Hindlimb muscle (tissue), 1 donor: ENCODE data around the gene POC1B. TPM values are rescaled to one million over a fixed set of nuclear protein-coding genes. Genes with fewer than 3 reads are reported as not detected.
"Not testable (repeated sequence)": the region's sequence is repeated elsewhere in the genome, so short reads cannot be mapped to it uniquely, and the experiment has no call there.

Source experiments
- DNase-seq: peaks from one replicate; pipeline ENCODE4 v3.0.0-alpha.2; 2013
- polyA plus RNA-seq: library from polyadenylated mRNA; unstranded; fragments of 120-200 nt; gene quantifications from one replicate; pipeline ENCODE4 v1.2.1, GENCODE V29; 2013; ENCODE audit not compliant: insufficient read length

POC1B gene
- polyA plus RNA-seq, 1 donor: 7.5 TPM

DNA sequence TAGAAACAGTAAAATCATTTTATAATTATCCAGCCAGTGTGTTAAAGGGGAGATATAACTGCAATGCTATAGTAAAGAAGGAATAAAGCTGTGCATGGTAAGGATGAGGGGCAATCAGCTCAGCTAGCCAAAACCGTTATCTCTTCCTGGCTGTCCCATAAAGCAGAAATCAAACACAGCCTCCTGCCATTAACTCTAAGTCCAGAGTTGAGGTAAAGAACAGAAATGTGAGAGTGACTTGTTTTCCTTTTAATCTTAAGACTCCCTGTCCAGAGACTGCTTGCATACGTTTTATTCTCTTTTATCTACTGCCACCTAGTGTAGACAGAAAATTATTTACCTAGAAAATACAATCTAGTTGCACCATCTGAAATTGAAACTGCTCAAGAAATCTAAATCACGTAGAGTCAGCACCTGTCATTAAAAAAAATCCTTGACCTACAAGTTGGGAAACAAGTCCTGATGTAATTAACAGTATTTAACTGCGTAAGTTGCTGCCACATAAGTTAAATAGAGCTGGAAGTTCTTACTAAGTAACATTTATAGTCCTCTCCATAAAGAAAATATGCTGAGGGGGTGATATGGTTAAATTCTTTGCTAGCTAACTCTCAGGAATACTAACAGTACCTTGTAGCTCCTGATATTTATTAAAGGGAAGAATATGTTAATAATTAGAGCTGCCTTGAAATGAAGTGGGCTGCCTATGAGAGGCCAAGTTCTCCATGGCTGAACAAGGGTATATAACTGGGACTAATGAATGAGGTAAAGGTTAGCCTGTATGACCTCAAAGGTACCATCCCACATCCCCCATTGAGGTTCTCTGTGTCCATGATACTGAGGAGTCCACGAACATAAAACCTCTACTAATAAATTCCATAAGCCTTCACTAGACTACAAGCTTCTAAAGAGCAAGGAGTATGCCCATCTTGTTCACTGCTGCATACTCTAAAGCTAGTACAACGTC, 63.9 kb downstream of the POC1B start:
- no peak for DNase-seq

DNA sequence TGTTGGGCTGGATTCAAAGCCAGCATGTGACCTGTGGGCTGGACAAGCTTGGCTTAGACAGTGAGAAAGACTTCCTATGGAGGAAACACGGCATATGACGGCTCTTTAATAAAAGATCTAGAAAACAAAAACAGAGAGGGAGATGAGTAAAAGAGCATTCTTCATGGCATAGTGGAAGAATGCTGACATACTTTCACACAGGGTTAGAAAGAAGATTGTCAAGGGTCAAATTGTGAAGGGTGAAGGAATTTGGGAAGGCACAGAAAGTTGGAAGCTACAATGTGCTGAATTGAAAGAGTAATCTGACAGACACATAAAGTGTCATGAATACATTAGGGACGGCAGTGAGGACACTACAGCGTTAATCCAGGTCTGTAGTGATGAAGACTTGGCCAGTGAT, 64.7 kb downstream of the POC1B start:
- DNase-seq: no peak

DNA sequence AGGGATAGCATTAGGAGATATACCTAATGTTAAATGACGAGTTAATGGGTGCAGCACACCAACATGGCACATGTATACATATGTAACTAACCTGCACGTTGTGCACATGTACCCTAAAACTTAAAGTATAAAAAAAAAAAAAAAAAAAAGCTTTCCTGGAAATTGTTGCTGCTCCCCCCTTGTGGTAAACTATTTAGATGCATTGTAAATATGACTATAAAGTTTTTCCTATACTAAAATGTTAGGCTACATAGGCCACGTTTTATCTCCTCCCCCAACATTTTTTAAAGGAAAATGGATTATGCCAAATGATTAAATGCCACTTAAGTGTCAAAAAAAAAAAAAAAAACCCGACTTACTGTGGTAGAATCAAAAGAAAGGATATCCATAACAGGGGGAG, 66.6 kb downstream of the POC1B start:
- DNase-seq: not testable (repeated sequence)

DNA sequence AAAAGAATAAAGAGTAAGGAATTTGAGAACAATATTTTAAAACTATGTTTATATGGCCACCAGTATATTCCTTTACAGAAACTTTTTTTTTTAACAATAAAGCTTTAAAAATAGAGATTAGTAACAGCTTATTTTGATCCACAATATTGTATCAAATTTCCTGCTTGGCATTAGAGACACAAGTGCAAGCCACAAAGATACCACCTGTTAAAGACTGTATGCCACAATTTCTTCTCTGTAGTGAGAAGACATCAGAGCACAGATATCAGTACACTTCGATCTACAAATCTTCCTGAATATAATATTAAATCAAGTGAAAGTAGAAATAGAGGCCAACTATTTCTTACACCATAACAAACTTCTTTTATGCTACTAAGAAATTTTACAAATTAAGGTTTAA, 69.3 kb downstream of the POC1B start:
- no peak for DNase-seq

DNA sequence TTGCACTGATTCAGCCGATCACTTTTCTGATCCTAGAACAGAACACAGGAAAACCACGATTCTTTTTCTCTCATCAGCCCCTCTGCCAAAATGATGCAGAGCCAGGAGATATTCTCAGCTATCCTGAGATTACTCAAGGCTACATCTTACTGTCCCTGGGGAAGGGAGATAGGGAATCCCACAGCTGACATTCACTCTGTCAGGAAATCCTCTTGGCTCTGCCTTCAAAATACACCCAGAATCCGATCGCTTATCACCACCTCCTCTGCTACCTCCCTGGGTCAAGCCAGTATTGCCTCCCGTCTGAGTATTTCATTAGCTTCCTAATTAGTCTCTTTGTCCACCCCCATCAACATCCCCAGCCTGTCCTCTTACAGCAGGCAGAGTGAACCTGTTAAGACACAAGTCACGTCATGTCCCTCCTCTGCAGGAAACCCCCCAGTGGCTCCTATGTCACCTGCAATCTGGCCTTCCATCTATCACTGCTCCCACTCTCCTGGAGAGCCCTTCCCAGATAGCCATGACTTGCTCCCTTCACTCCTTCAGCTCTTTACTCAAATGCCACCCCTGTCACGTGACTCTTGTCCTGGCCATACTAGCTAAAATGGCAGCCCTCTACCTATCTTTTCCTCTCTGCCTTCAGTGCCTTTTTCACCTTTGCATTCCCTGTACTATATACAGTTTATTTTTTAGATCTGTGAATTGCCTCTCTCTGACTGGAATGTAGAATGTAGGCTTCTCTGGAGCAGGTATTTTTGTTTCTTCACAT, 71.6 kb downstream of the POC1B start:
- DNase-seq: no peak

DNA sequence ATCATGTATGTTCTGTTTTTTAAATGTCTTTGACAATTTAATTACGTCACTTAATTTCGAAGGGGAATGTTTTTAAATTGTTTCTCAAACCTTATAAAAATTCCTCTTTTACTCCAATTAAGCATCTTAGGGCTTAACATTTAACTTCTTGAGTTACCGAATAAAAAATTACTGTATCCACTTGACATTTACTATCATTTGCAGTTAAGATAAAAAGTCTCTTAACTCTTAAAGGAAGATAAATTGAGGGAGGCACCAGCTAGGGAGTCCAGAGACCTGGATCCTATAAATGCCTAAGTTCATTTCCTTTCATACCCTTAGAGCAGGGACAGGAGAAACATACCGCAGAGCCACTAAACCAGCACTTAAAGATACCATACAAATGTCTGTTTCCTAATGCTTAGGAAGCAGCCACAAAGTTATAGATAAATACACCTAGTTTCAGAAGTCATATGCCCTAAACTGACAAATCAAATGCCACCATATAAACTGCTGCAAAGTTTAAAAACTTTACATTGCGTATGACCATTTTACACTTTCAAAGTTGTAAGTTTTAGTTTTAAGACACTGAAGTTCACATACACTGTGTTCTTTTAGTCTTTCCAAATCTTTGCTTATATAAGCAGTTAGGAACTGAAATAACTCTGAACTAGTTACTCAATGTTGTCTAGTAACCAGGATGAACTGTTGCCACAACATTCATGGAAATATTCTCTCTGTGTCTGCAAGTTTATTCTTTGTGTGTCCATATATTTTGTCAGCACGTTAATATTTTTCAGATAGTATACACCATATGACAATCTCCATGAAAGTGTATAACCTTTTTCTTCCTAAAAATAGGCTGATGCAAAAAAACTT, 72.5 kb downstream of the POC1B start:
- peak; percentile 54 for DNase-seq

DNA sequence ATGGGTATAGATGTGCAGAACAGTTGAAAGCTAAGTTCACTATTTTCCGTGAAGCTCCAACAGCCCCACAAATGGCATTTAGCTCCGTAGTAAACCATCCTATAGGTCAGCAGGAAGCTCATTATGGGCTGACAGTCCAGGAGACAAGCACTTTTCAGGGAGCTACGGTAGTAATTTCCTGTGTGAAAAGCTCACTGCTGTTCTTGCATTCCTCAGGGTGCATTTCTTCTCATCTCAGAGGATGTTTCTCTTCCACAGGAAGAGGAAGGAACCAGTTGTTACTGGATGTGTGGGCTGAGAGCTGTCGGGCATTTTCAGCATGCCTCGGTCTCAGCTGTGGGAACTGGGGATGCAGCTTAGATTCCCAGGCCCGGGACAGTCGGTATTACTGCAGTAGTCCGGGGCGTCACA, 74.0 kb downstream of the POC1B start:
- no peak for DNase-seq

DNA sequence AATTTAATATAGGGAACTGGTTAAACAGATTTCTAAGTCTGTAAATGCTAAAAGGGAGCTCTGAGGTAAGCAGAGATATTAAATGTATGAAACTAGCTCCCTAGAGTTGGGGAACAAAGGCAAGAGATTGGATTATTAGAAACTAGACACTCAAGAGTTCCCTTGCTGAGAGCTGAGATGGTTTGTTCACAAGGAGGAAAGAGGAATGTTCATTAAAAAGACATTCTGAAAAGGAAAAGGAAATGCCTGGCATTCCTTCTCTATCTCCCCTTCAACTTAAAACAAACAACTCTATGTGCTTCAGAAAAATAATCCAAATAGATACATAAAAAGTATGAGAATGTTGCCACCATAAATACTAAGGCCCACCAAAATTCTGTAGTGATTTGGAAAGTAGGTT, 74.9 kb downstream of the POC1B start:
- no peak for DNase-seq

DNA sequence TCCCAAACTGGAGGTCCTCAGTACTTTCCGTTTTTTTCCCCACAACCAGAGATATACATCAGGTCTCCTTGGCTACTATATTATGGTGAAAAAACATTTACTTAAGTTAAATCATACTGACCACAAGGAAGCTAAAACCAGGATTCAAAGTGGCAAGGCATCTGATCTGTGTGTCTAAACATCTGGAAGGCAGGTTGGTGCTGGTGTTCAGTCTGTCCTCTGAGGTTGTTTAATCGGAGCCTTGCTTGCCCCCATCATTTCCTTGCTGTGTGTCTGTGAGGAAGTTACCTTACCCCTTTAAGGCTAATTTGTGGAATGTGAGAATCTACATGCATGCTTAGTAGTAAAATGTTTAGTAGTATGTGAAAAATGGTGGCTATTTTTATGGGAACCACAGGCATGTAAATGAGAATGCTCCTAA, 76.9 kb downstream of the POC1B start:
- DNase-seq: no peak

DNA sequence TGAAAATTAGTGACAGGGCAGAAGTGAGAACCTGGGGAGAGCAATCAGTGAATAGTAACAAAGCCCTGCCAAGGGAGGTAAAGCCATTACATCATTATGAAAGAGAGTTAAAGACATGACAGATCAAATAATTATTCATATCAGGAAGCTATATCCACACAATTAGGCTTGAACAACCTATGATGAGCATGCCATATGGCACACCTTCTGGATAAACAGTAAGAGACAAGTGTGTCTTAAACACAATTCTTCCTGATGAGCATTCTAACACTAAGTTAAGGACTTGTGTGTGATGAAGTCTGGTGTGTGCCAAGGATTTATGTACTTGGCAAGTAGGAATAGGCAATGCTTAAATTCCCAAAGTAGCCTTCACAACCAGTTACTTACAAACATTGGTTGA, 77.3 kb downstream of the POC1B start:
- DNase-seq: no peak

DNA sequence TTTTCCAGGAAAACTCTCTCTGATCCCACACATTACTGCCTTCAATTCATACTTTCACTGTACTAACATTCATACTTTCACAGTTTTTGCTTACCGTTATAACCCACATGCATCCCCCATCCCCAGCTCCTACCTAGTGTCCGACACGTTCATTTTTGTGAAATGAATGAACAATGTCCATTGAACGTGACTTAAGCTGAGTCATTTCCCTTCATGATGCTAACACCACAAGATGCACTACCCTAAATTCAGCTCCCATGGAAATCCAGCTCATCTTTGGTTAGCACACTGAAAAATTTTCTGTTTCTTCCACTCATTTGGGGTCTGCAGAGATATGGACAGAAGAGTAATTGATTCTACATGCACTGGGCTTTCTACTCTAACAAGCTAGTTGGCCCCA, 85.9 kb downstream of the POC1B start:
- no peak for DNase-seq

DNA sequence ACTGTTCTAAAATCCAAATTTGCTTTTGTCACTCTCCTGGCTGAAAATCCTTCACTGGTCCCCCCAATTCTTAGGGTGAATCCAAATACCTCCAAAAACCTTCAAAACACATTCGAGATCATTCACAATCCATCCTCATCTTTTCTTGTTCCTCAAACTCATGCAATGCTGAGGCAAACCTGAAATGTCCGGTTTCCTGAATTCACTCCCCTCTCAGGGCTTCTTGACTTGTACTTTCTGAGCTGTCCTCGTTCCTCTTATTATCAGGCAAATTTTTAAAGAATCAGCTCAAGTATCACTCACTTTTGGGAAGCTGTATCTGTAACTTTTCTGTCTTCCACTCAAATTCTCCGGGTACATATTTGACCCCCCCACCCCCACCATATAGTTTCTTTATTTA, 88.6 kb downstream of the POC1B start:
- no peak for DNase-seq

DNA sequence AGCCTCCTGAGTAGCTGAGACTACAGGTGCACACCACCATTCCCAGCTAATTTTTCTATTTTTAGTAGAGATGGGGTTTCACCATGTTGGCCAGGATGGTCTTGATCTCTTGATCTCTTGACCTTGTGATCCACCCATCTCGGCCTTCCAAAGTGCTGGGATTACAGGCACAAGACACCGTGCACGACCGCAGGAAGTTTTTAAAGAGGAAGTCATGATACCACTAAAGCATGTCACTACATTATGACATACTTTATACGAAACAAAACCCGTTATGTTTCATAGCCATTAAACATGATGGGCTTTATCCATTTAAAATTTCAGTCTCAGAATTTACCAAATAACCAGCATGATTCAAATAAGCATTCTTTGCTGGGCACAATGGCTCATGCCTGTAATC, 89.8 kb downstream of the POC1B start:
- no peak for DNase-seq

DNA sequence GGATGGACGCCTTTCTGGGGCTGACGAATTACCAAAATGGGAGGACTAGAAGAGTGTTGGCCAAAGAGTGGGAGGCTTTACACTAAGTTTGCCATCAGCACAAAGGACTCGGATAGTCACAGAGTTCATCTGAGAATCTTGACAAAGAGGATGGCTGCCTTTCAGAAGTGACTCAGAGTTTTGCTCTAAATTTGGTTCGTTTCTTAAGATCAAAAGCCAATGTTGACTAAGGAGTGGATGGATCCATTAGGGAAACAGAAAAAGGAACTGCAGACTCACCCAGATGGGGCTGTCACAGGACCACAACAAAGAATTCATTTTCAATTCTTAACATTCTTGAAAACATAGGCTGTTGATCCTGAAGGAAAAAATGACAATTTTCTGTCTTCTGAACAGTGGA, 92.2 kb downstream of the POC1B start:
- no peak for DNase-seq

DNA sequence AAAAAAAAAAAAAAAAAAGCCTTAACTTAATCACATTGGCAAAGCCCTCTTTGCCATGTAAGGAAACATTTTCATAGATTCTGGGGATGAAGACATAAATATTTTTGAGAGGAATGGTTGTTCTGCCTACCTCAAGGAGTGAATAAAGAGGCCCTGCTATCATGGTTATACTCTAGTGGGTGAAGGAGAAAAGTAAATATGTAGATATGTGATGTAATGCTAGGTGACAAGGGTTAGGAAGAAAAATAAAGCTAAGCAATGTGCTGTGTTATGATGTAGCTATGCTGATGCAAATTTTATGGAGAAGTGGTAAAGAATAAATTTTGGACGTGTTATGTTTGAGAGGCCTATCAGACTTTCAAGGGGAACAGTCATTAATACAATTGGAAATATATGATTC, 93.5 kb downstream of the POC1B start:
- no peak for DNase-seq

DNA sequence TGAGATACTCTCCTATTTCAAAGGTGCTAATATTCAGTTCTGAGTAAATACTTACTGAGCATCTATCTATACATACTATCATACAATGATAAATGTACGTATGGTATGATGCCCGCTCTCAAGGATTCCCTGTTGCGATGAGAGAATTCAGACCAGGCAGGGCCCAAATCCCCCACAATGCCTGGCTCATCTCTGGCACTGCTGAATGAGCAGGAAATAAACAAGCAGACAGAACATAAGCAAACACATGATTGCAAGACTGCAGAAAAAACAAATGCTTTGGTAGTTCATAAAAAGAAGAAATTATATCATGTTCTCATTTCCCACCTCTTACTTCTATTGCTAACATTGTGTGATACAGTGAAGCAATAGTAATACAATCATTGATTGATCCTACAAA, 96.3 kb downstream of the POC1B start:
- DNase-seq: no peak

DNA sequence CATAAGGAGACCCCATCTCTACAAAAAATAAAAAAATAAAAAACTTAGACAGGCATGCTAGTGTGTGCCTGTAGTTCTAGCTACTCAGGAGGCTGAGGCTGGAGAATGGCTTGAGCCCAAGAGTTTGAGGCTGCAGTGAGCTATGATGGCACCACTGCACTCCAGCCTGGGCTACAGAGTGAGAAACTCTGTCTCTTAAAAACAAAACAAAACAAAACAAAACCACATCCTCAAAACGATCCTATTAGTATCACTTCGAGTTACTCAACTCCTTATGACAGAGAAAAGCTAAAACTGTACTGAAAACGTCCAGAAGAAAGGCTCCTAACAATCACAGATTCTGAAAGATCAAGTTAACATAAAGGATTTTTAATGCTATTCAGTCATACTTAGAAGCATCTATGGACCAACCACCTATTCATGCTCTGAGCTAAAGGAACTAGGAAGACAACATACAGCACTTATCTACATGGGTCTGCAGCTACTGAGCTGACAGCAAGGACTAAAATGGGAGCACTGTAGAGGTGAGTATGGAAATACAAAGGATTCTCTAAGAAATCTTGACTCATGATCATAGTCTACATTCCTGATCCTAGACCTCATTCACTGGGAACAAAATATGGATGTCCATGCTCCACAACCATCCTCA, 98.2 kb downstream of the POC1B start:
- DNase-seq: no peak

DNA sequence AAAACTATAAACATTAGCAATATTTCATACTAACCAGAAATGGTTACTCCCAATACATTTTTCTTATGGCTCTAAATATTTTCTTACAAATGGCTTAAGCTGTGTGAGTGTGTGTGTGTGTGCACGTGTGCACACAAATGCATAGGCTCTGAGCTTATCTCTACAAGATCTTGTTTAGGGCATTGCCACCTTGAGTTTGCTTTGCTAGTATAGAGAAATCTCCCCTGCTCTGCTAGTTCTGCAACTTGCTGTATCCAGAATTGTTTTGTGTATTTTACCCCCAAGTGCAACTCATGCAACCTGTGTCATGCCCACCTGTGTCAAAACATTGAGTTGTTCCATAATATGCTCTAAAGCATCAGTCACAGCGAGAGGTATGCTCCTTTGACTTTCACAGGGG, 101.0 kb downstream of the POC1B start:
- no peak for DNase-seq

DNA sequence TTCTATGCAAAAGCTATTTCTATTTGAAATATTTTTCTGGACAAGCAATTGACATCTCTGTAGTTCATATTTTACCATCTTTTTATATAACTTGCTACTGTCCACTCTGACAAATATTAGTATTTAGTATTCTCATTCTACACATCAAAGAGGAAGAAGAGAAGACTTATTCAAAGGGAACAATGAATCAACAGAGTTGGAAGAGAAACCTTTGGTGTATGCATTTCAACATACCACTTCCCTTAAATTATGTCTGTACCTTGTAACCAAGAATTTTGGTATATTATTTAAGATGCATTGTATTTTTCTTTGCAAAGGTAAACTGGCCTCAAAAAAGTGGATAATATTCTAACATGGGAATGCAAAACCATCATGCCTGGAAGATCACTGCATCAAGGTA, 101.5 kb downstream of the POC1B start:
- no peak for DNase-seq

DNA sequence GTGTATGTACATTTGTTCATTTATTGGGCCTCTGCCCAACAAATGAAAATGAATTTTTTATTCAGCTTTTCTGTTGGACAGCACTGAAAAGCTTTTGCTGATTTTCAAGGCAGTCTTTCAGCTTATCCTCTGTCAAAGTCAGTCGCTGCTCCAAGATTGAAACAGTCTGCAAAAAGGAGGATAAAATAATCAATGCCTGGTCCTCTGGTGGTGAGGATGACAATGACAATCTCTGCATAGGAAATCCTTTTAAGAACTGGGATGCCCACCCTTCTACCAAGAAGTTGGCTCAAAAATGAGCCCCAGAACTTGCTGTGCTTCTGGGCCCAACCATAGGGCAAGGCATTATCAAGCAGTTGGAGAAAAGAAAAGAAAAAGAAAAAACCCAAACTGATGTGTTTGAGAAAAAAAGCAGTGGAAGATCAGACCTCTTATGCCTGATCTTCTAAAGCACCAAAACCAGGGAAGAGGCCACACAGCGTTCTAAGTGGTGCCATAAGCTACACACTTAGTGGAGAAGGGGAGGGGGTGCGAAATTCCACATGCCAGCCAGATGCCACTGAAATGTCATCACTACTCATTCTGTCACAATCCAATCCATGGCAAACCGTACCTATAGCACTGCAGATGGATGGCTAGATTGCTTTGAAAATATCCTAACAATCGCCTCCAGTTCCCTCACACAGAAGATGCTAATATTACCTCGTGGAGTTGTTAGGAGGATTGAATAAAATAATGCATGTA, 104.6 kb downstream of the POC1B start:
- no peak for DNase-seq

DNA sequence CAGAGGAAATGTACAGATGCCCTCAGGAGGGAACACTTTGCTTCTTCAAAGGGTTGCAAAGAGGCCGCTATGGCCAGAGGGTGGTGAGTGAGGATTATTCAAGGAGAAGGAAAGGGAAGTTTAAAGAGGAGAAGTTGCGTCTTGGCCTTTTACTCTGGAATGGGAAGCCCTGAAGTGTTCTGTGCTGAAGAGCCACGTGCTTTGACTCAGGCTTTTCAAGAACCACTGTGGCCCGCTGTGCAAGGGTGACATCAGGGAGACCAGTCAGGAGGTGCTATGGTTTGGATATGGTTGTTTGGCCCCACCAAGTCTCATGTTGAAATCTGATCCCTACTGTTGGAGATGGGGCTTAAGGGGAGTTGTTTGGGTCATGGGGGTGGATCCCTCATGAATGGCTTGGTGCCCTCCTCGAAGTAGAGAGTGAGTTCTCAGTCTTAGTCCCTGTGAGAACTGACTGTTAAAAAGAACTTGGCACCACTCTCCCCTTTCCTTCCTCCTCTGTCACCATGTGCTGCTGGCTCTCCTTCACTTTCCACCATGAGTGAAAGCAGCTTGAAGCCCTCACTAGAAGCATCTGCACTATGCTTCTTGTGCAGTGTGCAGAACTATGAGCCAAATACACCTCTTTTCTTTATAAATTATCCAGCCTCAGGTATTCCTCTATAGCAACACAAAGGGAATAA, 107.5 kb downstream of the POC1B start:
- no peak for DNase-seq
